GM12873 (cell line): Measurements from ENCODE around the gene C20orf96.

Experiments used
- TF ChIP-seq, protein P1 (sequence below): IDR thresholded peaks from 2 replicates; pipeline ENCODE4 v1.5.1; 2012; ENCODE audit warnings: low read depth, mild to moderate bottlenecking, moderate library complexity, low read length, control low read depth; ENCODE audit not compliant: insufficient read depth; ENCODE audit errors: missing control alignments

Gene C20orf96

GRCh38 chr20:297925-298775 is 7.6 kb upstream of the C20orf96 start:
- TF ChIP-seq, protein P1, sequence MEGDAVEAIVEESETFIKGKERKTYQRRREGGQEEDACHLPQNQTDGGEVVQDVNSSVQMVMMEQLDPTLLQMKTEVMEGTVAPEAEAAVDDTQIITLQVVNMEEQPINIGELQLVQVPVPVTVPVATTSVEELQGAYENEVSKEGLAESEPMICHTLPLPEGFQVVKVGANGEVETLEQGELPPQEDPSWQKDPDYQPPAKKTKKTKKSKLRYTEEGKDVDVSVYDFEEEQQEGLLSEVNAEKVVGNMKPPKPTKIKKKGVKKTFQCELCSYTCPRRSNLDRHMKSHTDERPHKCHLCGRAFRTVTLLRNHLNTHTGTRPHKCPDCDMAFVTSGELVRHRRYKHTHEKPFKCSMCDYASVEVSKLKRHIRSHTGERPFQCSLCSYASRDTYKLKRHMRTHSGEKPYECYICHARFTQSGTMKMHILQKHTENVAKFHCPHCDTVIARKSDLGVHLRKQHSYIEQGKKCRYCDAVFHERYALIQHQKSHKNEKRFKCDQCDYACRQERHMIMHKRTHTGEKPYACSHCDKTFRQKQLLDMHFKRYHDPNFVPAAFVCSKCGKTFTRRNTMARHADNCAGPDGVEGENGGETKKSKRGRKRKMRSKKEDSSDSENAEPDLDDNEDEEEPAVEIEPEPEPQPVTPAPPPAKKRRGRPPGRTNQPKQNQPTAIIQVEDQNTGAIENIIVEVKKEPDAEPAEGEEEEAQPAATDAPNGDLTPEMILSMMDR: no peak

- TF ChIP-seq, protein P1: no peak
Observed at GRCh38 chr20:297098-297924, 6.8 kb upstream of the C20orf96 start, which contains the start of gene ZCCHC3. Gene ZCCHC3 (plus strand): TSS chr20:297570. CDS start chr20:297587, 17 bp downstream.

GRCh38 chr20:295804-296203 is 5.3 kb upstream of the C20orf96 start:
- TF ChIP-seq, protein P1: no peak

GRCh38 chr20:294602-295001 is 4.1 kb upstream of the C20orf96 start:
- TF ChIP-seq, protein P1: no peak

DNA sequence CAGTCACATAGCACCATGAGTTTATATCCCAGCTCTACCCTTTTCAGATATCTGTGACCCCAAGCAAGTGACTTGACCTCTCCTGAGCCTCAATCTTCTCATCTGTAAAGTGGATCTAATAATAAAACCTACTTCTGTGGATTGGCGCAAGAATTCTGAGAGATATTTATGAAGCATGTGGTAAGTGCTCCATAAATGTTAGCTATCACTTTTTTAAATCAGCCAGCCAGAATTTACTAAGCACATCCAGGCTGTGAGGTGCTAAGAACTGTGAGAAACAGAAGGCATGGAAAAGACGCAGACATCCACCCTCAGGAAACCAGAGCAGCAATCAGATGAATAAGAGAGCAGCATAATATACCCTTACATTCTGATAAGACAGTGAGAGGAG is 862 bp downstream of the C20orf96 start:
- TF ChIP-seq, protein P1: no peak

DNA sequence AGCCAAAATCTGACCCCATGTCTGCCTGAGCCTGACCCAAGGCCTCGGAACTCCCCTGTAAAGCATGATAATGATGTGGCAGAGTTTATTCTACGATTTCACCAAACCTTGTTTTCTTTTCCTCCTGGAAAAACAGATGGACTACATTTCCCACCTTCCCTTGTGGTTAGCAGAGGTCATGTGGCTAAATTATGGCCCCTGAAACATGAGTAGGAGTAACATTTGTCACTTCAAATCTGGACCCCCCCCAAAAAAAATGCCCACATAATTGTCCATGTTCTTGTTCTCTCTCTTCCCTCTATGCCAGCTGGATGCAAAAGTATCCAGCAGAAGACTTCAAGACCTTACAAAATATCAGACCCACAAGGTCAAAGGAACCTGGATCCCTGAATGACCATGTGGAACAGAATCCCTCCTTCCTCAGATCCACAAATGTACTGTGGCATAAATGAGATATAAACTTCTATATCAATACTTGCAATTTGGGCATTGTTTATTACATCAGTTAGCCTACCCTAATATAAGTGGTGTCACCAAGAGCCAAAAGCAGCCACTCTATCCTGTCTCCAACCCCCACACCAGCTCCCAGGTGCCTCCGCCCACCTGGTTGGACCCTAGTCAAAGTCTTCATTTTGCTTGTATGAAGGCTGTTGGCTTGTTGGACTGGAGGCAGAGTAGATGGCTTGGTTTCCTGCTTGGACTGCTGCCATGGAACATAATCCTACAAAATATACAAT is 1.4 kb downstream of the C20orf96 start:
- TF ChIP-seq, protein P1: no peak
